ENCODE measurements around the gene COA1.
A peak's percentile ranks its signal among the peaks of the same experiment; 100 is the strongest.

COA1 gene

DNA sequence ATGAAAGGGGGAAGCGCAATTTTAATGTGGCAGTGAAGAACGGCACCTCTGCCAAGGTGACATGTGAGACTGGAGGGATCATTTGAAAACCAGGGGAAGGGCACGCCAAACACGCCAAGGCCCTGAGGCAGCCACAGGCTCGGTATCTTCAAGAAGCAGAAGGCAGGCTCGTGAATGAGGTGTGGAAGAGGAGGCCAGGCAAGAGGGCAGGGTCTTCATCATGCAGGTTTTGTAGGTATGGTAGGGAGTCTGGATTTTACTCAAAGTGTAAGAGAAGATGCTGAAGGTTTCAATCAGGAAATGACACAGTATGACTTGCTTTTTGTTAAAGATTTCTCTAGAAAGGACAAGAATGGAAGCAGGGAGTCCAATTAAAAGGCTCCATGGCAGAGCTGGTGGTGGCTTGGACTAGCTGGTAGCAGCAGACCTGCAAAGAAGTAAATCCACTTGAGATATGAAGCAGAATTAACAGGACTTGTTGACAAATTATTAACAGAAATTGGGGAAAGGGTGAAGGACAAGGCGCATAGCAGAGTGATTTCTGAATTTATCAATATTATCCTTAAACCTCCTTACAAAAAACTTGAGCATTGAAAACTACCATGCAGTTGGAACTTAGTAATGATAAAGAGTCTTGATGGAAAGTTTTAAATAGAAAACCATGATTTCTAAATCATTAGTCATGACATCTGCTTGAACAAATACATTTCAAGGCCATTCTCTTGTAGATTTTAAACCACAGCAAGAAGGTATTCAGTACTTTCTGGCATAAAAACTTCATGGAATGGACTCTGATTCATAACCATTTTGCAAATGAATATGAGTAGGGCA lies 70.4 kb downstream of the COA1 start:
- peak; percentile 84 for DNase-seq (ENCODE audit: low read depth)
- no peak overlapping the region for H3K4me3 ChIP-seq (replicated peaks; ENCODE audit: low read depth, low read length)
- TF ChIP-seq, protein P1, sequence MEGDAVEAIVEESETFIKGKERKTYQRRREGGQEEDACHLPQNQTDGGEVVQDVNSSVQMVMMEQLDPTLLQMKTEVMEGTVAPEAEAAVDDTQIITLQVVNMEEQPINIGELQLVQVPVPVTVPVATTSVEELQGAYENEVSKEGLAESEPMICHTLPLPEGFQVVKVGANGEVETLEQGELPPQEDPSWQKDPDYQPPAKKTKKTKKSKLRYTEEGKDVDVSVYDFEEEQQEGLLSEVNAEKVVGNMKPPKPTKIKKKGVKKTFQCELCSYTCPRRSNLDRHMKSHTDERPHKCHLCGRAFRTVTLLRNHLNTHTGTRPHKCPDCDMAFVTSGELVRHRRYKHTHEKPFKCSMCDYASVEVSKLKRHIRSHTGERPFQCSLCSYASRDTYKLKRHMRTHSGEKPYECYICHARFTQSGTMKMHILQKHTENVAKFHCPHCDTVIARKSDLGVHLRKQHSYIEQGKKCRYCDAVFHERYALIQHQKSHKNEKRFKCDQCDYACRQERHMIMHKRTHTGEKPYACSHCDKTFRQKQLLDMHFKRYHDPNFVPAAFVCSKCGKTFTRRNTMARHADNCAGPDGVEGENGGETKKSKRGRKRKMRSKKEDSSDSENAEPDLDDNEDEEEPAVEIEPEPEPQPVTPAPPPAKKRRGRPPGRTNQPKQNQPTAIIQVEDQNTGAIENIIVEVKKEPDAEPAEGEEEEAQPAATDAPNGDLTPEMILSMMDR (IDR thresholded peaks at IDR 0.05; ENCODE audit: low read length, missing control alignments): no peak

DNA sequence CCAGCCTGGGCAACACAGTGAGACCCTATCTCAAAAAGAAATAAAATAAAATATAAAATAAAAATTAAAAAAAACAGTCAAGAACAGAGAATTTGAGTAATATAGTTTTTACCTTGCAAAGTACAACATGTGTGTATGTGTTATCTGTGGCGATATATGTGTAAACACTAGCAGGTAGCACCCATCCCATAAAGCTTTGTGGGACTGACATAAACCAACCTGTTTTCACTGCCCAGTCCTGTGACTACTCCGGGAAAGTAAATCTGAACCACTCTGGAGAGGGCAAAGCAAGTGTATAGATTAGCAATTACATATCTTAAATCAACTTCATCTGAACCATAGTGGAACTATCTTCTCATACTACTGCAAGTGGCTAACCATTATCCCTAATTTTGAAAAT lies 72.3 kb downstream of the COA1 start:
- TF ChIP-seq, protein P1 (IDR thresholded peaks at IDR 0.05; ENCODE audit: low read length, missing control alignments): no peak

GRCh38 chr7:43655584-43655983 lies 73.7 kb downstream of the COA1 start:
- H3K4me3 ChIP-seq (replicated peaks; ENCODE audit: low read depth, low read length): no peak overlapping the region
- DNase-seq (ENCODE audit: low read depth): no peak
- TF ChIP-seq, protein P1 (IDR thresholded peaks at IDR 0.05; ENCODE audit: low read length, missing control alignments): no peak

More for the DNA sequence above, 72.3 kb downstream of the COA1 start:
- no peak overlapping the region for H3K4me3 ChIP-seq (replicated peaks; ENCODE audit: low read depth, low read length)
- DNase-seq (ENCODE audit: low read depth): no peak

DNA sequence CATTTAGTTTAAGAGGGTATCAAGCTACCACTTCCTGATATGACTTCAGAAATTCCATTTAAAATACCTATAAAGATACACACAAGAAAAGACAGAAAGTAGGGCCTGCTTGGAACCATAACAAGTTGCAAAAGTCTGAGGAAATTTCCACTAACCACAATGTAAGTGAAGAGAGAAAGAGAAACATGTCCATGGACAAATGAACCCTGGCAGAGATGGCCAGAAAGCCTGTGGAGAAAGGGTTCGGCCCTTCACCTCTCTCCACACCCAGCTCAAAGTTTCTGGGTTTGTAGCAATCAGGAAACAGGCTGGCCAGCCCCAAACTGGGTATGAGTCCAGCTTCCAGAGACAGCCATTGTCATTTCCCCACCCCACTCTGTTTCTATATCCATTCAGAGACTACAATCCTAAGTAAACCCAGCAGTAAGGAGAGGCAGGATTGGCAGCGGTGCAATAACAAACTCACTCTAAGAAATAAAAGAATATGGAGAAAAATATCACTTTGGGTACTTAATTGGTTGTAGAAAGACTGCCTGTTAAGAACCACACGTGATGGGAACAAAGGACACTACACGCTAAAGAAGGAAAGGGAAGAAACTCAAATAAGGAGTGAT lies 75.3 kb downstream of the COA1 start:
- no peak for DNase-seq (ENCODE audit: low read depth)
- H3K4me3 ChIP-seq (replicated peaks; ENCODE audit: low read depth, low read length): no peak overlapping the region
- TF ChIP-seq, protein P1 (IDR thresholded peaks at IDR 0.05; ENCODE audit: low read length, missing control alignments): no peak

DNA sequence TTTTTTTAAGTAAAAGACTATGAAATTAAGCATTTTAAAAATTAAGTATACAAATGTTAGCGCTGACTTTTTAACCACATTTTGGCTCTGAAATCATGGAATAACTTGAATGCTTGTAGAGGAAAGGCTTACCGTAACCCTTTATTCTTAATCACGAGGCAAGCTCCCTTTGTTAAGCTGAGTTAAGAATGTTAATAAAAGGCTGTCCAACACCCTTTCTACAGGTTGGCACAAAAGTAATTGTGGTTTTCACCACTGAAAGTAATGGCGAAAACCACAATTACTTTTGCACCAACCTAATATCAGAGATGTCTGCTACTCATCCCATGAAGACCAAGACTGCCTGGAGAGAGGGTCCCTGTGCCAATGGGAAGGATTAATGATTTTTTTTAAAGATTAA lies 75.9 kb downstream of the COA1 start:
- H3K4me3 ChIP-seq (replicated peaks; ENCODE audit: low read depth, low read length): no peak overlapping the region
- TF ChIP-seq, protein P1 (IDR thresholded peaks at IDR 0.05; ENCODE audit: low read length, missing control alignments): no peak
- DNase-seq (ENCODE audit: low read depth): no peak

- TF ChIP-seq, protein P1 (IDR thresholded peaks at IDR 0.05; ENCODE audit: low read length, missing control alignments): no peak
- DNase-seq (ENCODE audit: low read depth): no peak
- H3K4me3 ChIP-seq (replicated peaks; ENCODE audit: low read depth, low read length): no peak overlapping the region
Observed at GRCh38 chr7:43652364-43652763, 77.0 kb downstream of the COA1 start.

Measured in fibroblast of pulmonary artery (primary cell).